Right atrium auricular region (tissue), 2 donors: ENCODE results near the gene ANTXRL. TPM values are rescaled to one million over a fixed set of nuclear protein-coding genes. Genes with fewer than 3 reads are reported as not detected.
A peak's percentile ranks its signal among the peaks of the same experiment; 100 is the strongest.

Experiments
- DNase-seq: peaks from one replicate; pipeline ENCODE4 v3.0.0-alpha.2; 2019; ENCODE audit warnings: low spot score
- H3K27ac ChIP-seq, 2 donors: fragments of 200-600 bp; sonication (generic); 1 replicate in 1 of 2; 2 replicates in 1 of 2; pipeline ENCODE4 v1.5.1; 2016 to 2019
- H3K27me3 ChIP-seq, 2 donors: fragments of 200-600 bp; sonication (generic); one replicate each; pipeline versions ENCODE4 v1.5.1 to v1.6.0; 2017 to 2019
- H3K36me3 ChIP-seq: fragments of 200-600 bp; sonication (generic); one replicate; pipeline ENCODE4 v1.5.1; 2016
- H3K4me1 ChIP-seq, 2 donors: fragments of 200-600 bp; sonication (generic); one replicate each; pipeline versions ENCODE4 v1.5.1 to v1.6.0; 2017 to 2019
- H3K4me3 ChIP-seq, 2 donors: fragments of 200-600 bp; sonication (generic); 1 replicate in 1 of 2; 2 replicates in 1 of 2; pipeline ENCODE4 v1.5.1; 2017 to 2019; ENCODE audit warnings: mild to moderate bottlenecking in 1 of 2, moderate library complexity in 1 of 2
- H3K9me3 ChIP-seq, 2 donors: fragments of 200-600 bp; sonication (generic); one replicate each; pipeline ENCODE4 v1.5.1; 2019
- CTCF ChIP-seq, 2 donors: fragments of 200-600 bp; sonication (generic); IDR thresholded peaks; one replicate each; pipeline ENCODE4 v1.5.1; 2019; ENCODE audit warnings: antibody characterized with exemption in 2 of 2
- total RNA-seq, 2 donors: library from RNA; depleted of rRNA; stranded (reverse); fragments of >200 nt; gene quantifications; one replicate each; pipeline ENCODE4 v1.1.0, GENCODE V29; 2016

Gene ANTXRL
- total RNA-seq, 2 donors from 2014 or later = not detected

DNA sequence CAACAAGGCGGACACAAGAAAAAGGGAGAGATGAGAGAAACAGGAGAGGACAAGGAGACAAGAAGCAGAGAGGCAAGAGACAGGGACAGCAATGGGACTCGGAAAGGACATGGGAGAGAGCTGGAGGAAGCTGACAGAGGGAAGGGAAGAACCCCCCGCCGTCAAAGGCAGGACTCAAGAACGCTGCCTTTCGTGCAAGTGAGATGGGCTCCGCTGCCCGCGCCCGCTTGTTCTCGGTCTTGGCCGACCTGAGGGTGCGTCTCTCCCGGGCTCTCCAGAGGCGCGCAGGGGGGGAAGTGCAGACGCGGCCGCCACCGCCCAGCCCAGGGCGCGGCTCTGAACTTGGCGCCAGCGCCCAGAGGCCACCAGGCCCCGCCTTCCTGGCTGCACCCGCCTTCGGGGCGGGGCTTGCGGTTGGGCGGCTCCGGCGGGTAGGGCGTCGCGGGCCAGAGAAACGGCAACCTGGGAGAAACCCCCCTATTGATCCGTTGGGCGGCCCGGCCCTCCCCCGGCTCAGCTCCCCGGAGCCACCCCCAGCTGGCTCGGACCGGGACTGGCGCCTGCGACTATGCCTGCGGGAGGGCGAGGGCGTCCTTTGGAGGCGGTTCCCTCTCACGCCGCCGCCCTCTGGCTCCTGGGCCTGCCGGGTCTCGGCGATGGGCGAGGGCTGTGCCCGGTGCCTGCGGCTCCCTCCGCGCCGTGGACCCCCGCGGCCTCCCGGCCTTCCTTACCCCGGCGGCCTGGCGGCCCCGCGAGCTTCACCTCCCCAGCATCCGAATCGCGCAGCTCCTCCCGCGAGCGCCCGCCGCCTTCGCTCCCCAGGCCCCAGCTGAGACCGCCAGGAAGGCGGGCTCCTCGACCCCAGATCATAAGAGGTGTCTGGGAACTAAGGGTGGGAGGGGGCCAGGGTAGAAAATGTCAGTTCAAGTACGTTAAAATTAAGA lies 2.2 kb upstream of the ANTXRL start:
- peak; percentile 83 for DNase-seq
- no peaks in the 10 kb centered on the region for H3K36me3 ChIP-seq
- no peaks in the 10 kb centered on the region for H3K9me3 ChIP-seq
- peak in 1 of 2 donors; percentile 26 for TF ChIP-seq CTCF (IDR thresholded peaks at IDR 0.05)
- H3K4me3 ChIP-seq = peak overlapping the region; percentile 48 to 71
- H3K27ac ChIP-seq = peak overlapping the region; percentile 55 to 83
- H3K4me1 ChIP-seq = peaks cover 0 to 24% of the 10 kb centered on the region in 2 donors
- no peaks in the 10 kb centered on the region for H3K27me3 ChIP-seq

DNA sequence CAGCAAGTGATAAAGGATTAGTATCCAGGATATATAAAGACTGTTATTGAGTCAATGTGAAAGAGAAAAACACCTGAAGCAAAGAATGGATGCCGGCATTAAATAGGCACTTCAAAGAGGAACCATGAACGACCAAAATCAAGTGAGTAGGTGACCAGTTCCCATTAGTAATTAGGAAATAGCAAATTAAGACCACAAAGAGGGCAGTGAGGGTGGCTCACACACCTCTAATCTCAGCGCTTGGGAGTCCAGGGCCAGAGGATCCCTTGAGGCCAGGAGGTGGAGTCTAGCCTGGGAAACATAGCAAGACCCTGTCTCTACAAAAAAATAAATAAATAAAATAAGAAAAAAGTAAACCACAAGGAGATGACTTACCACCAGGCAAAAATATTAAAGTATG lies 1.5 kb upstream of the ANTXRL start:
- Histone ChIP-seq H3K4me3 (peak overlapping the region; percentile 48 to 71), H3K27me3 (no peaks in the 10 kb centered on the region), H3K36me3 (no peaks in the 10 kb centered on the region), H3K4me1 (peaks cover 0 to 24% of the 10 kb centered on the region in 2 donors), H3K27ac (peak overlapping the region; percentile 55 to 83), H3K9me3 (no peaks in the 10 kb centered on the region)
- TF ChIP-seq CTCF (IDR thresholded peaks at IDR 0.05) = no peak
- no peak for DNase-seq

- DNase-seq = no peak
- peaks cover 0 to 24% of the 10 kb centered on the region in 2 donors for H3K4me1 ChIP-seq
- TF ChIP-seq CTCF (IDR thresholded peaks at IDR 0.05) = no peak
- H3K9me3 ChIP-seq = no peaks in the 10 kb centered on the region
- H3K4me3 ChIP-seq = no peak overlapping the region
- no peaks in the 10 kb centered on the region for H3K27me3 ChIP-seq
- H3K36me3 ChIP-seq = no peaks in the 10 kb centered on the region
- no peak overlapping the region for H3K27ac ChIP-seq
Observed at GRCh38 chr10:46285966-46286620, 704 bp upstream of the ANTXRL start.

DNA sequence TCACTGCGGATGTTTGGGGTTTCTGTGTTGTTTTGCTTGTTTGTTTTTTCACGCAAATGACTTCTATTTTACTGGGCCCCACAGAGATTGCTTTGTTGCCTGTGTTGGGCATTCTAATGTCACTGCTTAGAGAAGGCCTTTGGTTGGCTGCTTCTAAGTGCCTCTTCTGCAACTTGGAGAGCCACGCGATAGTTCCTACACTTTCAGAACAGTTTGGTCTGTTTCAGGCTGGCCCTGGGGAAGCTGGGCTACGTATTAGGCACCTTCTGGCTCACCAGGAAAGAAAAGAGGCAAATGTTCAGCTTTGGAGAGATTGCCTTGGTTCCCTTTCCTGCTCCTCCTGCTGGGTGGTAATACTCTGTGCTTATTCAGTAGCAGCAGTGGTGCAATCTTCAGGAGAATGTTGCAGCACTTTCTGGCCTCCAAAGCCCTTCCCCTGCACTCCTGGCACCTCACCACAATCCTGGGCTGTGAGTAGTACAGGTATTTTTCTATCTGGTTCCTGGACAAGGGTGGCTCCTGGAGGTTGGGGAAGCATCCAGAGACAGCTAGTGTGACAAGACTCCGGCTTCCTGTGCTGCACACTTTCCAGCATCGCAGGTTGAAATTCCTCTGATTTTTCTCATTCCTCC lies 1.2 kb downstream of the ANTXRL start:
- no peaks in the 10 kb centered on the region for H3K27me3 ChIP-seq
- TF ChIP-seq CTCF (IDR thresholded peaks at IDR 0.05) = no peak
- H3K9me3 ChIP-seq = no peaks in the 10 kb centered on the region
- peaks cover 0 to 24% of the 10 kb centered on the region in 2 donors for H3K4me1 ChIP-seq
- H3K27ac ChIP-seq = no peak overlapping the region
- no peak for DNase-seq
- H3K36me3 ChIP-seq = no peaks in the 10 kb centered on the region
- H3K4me3 ChIP-seq = no peak overlapping the region

- DNase-seq = no peak
- Histone ChIP-seq H3K4me1 (peaks cover 0 to 17% of the 10 kb centered on the region in 2 donors), H3K36me3 (no peaks in the 10 kb centered on the region), H3K4me3 (no peak overlapping the region), H3K27me3 (no peaks in the 10 kb centered on the region), H3K9me3 (no peaks in the 10 kb centered on the region), H3K27ac (no peak overlapping the region)
- TF ChIP-seq CTCF (IDR thresholded peaks at IDR 0.05) = no peak
Observed at GRCh38 chr10:46288601-46289206, 1.9 kb downstream of the ANTXRL start.
